HepG2 (cell line): Measurements from ENCODE around the gene ZIM2. TPM values are rescaled to one million over a fixed set of nuclear protein-coding genes. Genes with fewer than 3 reads are reported as not detected.
A peak's percentile ranks its signal among the peaks of the same experiment; 100 is the strongest.

Source experiments
- ARID5B ChIP-seq: IDR thresholded peaks from 2 replicates; pipeline ENCODE4 v1.4.0; 2020; ENCODE audit warnings: mild to moderate bottlenecking, missing genetic modification reagents
- CAMTA2 ChIP-seq: sonication (generic); formaldehyde crosslinking; IDR thresholded peaks from 2 replicates; pipeline ENCODE4 v1.4.0; 2020; ENCODE audit warnings: mild to moderate bottlenecking, missing genetic modification reagents, borderline replicate concordance
- CEBPG ChIP-seq: IDR thresholded peaks from 2 replicates; pipeline ENCODE4 v1.6.1; 2016
- CENPX ChIP-seq: sonication (generic); formaldehyde crosslinking; IDR thresholded peaks from 2 replicates; pipeline ENCODE4 v1.9.0; 2021; ENCODE audit warnings: mild to moderate bottlenecking, missing genetic modification reagents, moderate library complexity
- CERS6 ChIP-seq: sonication (generic); formaldehyde crosslinking; IDR thresholded peaks from 2 replicates; pipeline ENCODE4 v1.5.0; 2020; ENCODE audit warnings: missing genetic modification reagents
- CTCF ChIP-seq: sonication (generic); formaldehyde crosslinking; IDR thresholded peaks from 2 replicates; pipeline ENCODE4 v1.5.0; 2020; ENCODE audit warnings: mild to moderate bottlenecking, missing genetic modification reagents, moderate library complexity
- GMEB2 ChIP-seq: IDR thresholded peaks from 2 replicates; pipeline ENCODE4 v1.6.1; 2016; ENCODE audit warnings: missing biosample characterization, missing genetic modification reagents, low read depth
- IRX3 ChIP-seq: sonication (generic); formaldehyde crosslinking; IDR thresholded peaks from 2 replicates; pipeline ENCODE4 v1.8.1; 2023; ENCODE audit warnings: mild to moderate bottlenecking, low read depth, missing genetic modification reagents, borderline replicate concordance
- MXD4 ChIP-seq: IDR thresholded peaks from 2 replicates; pipeline ENCODE4 v1.6.1; 2016; ENCODE audit warnings: mild to moderate bottlenecking, missing biosample characterization, missing genetic modification reagents
- NCOA5 ChIP-seq: sonication (generic); formaldehyde crosslinking; IDR thresholded peaks from 2 replicates; pipeline ENCODE4 v1.4.0; 2020; ENCODE audit warnings: missing genetic modification reagents
- NFE2 ChIP-seq: sonication (generic); formaldehyde crosslinking; IDR thresholded peaks from 2 replicates; pipeline ENCODE4 v1.4.0; 2020; ENCODE audit warnings: missing genetic modification reagents
- NFE2L2 ChIP-seq: fragments of 150-350 bp; IDR thresholded peaks from 2 replicates; pipeline ENCODE4 v1.6.1; 2014; ENCODE audit warnings: low read length
- NR2F6 ChIP-seq, 2 experiments: IDR thresholded peaks; 2 replicates each; pipeline ENCODE4 v1.6.1; 2016; ENCODE audit warnings: antibody characterized with exemption in 1 of 2, mild to moderate bottlenecking in 1 of 2
- SAFB2 ChIP-seq: sonication (generic); formaldehyde crosslinking; IDR thresholded peaks from 2 replicates; pipeline ENCODE4 v1.5.1; 2020; ENCODE audit warnings: missing genetic modification reagents, low read depth, mild to moderate bottlenecking, borderline replicate concordance
- SAP130 ChIP-seq: IDR thresholded peaks from 2 replicates; pipeline ENCODE4 v1.6.1; 2016; ENCODE audit warnings: low read depth
- SKI ChIP-seq: fragments of 450-650 bp; IDR thresholded peaks from one replicate; pipeline ENCODE4 v1.6.1; 2018; ENCODE audit warnings: mild to moderate bottlenecking; ENCODE audit not compliant: partially characterized antibody
- TAF1 ChIP-seq: sonication (generic); formaldehyde crosslinking; IDR thresholded peaks from 2 replicates; pipeline ENCODE4 v1.4.0; 2020; ENCODE audit warnings: missing genetic modification reagents
- TOPORS ChIP-seq: sonication (generic); formaldehyde crosslinking; IDR thresholded peaks from 2 replicates; pipeline ENCODE4 v1.8.0; 2023; ENCODE audit warnings: mild to moderate bottlenecking, missing genetic modification reagents
- XRCC5 ChIP-seq: fragments of 200-400 bp; formaldehyde crosslinking; optimal IDR thresholded peaks from 2 replicates; pipeline ENCODE3; 2017; ENCODE audit warnings: mild to moderate bottlenecking, low read length
- ZBTB34 ChIP-seq: sonication (generic); formaldehyde crosslinking; IDR thresholded peaks from 2 replicates; pipeline ENCODE4 v1.8.0; 2022; ENCODE audit warnings: mild to moderate bottlenecking, missing genetic modification reagents
- ZNF3 ChIP-seq: IDR thresholded peaks from 2 replicates; pipeline ENCODE4 v1.7.0; 2017; ENCODE audit warnings: inconsistent platforms
- ZNF773 ChIP-seq: sonication (generic); formaldehyde crosslinking; IDR thresholded peaks from 2 replicates; pipeline ENCODE4 v1.4.0; 2020; ENCODE audit warnings: missing genetic modification reagents, borderline replicate concordance
- ZSCAN30 ChIP-seq: sonication (generic); formaldehyde crosslinking; IDR thresholded peaks from 2 replicates; pipeline ENCODE4 v1.5.0; 2020; ENCODE audit warnings: mild to moderate bottlenecking, missing genetic modification reagents
- polyA plus RNA-seq, 8 experiments: library from polyadenylated mRNA; depleted of rRNA in 3 of 8; stranded (reverse) in 7 of 8; unstranded in 1 of 8; fragments of >200 nt; fragmentation: Illumina TruSeq in 4 of 8; extraction: Trizol in 4 of 8; gene quantifications; 2 replicates each; pipeline versions ENCODE4 v1.2.1 to v1.2.3, GENCODE V29; 2011 to 2016; ENCODE audit warnings: low read depth in 4 of 8, missing spikeins in 1 of 8, mixed read lengths in 1 of 8; ENCODE audit not compliant: insufficient read depth in 1 of 8
- total RNA-seq, 5 experiments: library from RNA; depleted of rRNA; stranded (reverse); fragments of >200 nt; fragmentation: Illumina TruSeq; extraction: Trizol; gene quantifications; 2 replicates each; pipeline ENCODE4 v1.2.3, GENCODE V29; 2016; ENCODE audit warnings: low read depth in 1 of 5

Gene ZIM2
- total and polyA plus RNA-seq, 2 of the 13 experiments (the other 11 are each of a cell fraction or from before 2014, with no cell fraction given) = 7.2 to 10.3 TPM

GRCh38 chr19:56875717-56876116 is 35.2 kb upstream of the ZIM2 start (continued):
- TF ChIP-seq CAMTA2 (CRISPR knock-in tag) (no peak), TOPORS (CRISPR knock-in tag) (no peak), GMEB2 (CRISPR knock-in tag) (no peak), ZNF3 (CRISPR knock-in tag) (no peak), ZNF773 (CRISPR knock-in tag) (no peak), NFE2 (CRISPR knock-in tag) (peak; percentile 47; the same call in 1 of the 2 replicates), TAF1 (CRISPR knock-in tag) (no peak), SKI (no peak), ARID5B (CRISPR knock-in tag) (peak; percentile 34), CERS6 (CRISPR knock-in tag) (no peak), MXD4 (no peak), NCOA5 (CRISPR knock-in tag) (no peak), NR2F6 (IDR thresholded peaks at IDR 0.05) (peak; percentile 54; the same call in 1 of the 2 replicates), NR2F6 (CRISPR knock-in tag; IDR thresholded peaks at IDR 0.05) (0 out of 2 replicates have a peak, but pooled peaks have one; percentile 28), CEBPG (no peak), CENPX (CRISPR knock-in tag) (no peak), CTCF (CRISPR knock-in tag) (no peak), ZSCAN30 (no peak), XRCC5 (no peak), SAP130 (0 out of 2 replicates have a peak, but pooled peaks have one; percentile 26), IRX3 (CRISPR knock-in tag) (no peak), NFE2L2 (peak; percentile 69), ZBTB34 (CRISPR knock-in tag) (no peak), SAFB2 (no peak)
